HG03521 (cell line): ENCODE measurements around the gene TMEM178A.
A peak's percentile ranks its signal among the peaks of the same experiment; 100 is the strongest.

Experiments
- ATAC-seq: cut with Tn5 transposase; IDR thresholded peaks from one replicate; pipeline ENCODE4 v1.9.1; 2021; ENCODE audit warnings: mild to moderate bottlenecking, moderate library complexity; ENCODE audit not compliant: unreplicated experiment

The TMEM178A gene

DNA sequence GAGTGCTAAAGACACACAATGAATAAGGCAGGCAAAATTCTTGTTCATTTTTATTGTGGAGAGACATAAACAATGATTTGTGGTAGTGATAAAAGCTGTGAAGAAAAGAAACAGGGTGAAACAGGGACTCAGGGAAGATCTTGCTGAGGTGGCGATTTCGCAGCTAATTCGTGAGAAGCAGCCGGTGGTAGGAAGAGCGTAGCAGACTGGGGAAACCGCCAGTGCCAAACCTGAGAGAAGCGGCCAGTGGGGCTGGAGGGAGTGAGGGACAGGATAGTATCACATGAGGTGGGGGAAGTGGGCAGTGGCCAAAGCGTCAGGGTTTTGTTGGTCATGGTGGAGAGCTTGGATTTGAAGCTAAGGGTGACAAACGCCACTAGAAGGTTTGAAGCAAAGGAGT lies 42.3 kb downstream of the TMEM178A start:
- no peak for ATAC-seq

GRCh38 chr2:39710807-39711206 lies 45.1 kb downstream of the TMEM178A start:
- ATAC-seq = no peak

DNA sequence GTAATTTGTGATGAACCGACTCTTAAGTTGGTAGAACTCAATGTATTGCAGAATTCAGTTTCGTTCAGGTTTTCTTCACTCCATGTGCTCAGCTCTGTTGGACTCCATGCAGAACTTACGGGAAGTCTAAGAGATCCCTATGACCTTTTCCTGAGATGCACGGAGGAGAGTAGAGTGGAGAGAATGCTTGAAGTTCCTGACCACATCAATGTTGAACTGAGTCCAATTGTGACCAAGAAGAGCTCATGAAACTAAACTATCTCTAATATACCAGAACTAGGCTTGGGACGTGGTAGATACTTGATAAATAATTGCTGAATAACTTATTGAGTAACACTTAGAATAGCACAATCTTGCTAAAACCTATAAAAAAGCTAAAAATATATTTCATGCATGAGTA lies 47.2 kb downstream of the TMEM178A start:
- no peak for ATAC-seq

DNA sequence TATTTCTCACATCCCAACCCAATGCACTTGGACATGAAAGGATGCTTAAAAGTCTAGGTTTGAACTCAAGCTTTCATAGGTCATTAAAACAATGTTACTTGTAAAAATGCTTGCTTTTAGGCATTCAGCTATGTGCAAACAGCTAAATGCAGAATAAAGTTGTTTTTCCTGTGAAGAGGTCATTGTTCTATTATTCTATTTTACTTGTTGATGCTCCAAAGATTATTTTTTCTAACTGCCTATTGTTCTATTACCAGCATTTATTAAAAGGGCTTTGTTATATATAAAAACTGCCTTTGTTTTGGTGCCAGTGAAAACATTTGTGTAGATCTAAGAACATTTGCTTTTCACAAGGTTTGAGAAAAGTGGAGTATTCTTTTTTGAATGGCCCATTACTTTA lies 49.4 kb downstream of the TMEM178A start:
- ATAC-seq = no peak

GRCh38 chr2:39715822-39716221 lies 50.1 kb downstream of the TMEM178A start:
- ATAC-seq = no peak

DNA sequence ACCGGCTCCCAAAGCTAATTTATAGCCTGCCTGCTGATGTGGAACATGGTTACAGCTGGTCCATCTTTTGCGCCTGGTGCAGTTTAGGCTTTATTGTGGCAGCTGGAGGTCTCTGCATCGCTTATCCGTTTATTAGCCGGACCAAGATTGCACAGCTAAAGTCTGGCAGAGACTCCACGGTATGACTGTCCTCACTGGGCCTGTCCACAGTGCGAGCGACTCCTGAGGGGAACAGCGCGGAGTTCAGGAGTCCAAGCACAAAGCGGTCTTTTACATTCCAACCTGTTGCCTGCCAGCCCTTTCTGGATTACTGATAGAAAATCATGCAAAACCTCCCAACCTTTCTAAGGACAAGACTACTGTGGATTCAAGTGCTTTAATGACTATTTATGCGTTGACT lies 51.4 kb downstream of the TMEM178A start:
- no peak for ATAC-seq

- ATAC-seq = no peak
Measured at GRCh38 chr2:39718483-39718882, 52.8 kb downstream of the TMEM178A start.

GRCh38 chr2:39719317-39719716 lies 53.6 kb downstream of the TMEM178A start:
- ATAC-seq = no peak

DNA sequence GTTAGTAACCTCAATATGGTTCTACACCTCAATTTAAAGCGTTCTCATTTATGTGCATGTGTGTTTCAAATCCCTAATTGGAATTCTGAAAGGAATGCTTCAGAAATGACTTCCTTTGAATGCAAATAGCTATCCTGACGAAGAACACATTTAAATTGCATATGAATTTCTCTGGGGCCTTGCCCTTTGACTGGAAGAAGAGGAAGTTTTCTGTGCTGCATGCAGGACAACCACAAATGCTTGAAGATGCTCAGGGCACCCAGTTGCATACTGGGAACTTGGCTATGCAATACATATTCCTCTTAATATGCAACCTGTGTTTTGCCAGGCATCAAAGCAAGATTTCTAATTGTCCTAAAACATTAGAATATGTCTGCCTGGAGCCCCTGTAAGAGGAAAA lies 55.3 kb downstream of the TMEM178A start:
- no peak for ATAC-seq

DNA sequence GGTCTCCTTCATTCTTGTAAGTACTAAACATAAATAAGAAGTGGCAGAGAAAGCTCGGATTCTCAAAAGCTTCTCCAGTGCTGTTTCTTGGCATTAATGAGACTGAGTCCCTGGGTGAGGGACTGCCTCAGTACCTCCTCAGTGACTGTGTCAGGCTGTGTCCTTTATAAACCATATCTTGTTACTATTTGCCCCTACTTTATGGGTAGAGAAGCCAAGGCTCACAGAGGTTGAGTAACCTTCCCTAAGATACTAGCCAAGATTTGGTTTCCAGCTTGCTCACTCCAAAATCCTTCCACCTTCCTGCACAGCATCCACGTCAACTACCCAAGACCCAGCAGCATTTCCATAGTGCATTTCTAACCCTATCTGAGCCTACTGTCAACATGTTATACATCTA lies 57.8 kb downstream of the TMEM178A start:
- no peak for ATAC-seq

- ATAC-seq = no peak
Measured at GRCh38 chr2:39723946-39724827, 58.5 kb downstream of the TMEM178A start.

GRCh38 chr2:39724828-39725144 lies 59.1 kb downstream of the TMEM178A start:
- ATAC-seq = no peak

DNA sequence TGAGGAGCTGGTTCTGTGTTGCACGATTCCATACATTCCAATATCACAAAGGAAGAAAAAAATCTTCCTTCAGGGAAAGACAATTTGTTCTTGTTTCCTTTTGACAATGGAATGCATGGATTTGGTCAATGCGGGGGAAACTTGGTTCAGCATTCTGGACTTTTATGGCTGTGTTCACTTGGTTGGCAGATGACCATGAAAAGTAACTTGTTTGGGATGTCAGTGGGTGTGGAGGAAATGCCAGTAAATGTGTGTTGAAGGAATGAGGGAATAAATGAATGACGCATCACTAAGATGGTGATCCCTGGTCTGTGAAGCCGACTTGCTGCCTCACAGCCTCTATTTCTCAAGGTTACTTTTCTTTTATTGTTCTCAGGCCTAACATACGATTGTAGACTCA lies 59.7 kb downstream of the TMEM178A start:
- no peak for ATAC-seq

- ATAC-seq = peak; percentile 47
Measured at GRCh38 chr2:39728085-39728484, 62.4 kb downstream of the TMEM178A start.

DNA sequence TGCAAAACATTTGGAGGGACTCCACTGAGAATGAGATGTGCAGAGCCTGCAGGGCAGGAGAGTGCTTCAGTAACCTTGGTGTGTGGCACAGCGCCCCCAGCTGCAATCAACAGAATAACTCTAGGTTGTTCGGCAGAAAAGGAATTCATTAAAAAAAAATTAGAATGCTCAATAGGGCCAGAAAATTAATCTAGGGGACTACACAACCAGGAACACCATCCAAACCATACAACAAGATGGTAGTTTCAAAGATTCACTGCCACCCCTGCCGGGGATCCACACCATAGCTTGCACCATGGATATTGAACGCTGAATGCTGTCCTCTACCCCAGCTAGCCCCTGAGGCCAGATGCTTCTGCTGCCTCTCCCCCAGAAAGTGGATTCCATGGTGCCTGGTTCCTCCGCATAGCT lies 63.2 kb downstream of the TMEM178A start:
- peak; percentile 60 for ATAC-seq

- no peak for ATAC-seq
Measured at GRCh38 chr2:39730276-39730675, 64.6 kb downstream of the TMEM178A start.

DNA sequence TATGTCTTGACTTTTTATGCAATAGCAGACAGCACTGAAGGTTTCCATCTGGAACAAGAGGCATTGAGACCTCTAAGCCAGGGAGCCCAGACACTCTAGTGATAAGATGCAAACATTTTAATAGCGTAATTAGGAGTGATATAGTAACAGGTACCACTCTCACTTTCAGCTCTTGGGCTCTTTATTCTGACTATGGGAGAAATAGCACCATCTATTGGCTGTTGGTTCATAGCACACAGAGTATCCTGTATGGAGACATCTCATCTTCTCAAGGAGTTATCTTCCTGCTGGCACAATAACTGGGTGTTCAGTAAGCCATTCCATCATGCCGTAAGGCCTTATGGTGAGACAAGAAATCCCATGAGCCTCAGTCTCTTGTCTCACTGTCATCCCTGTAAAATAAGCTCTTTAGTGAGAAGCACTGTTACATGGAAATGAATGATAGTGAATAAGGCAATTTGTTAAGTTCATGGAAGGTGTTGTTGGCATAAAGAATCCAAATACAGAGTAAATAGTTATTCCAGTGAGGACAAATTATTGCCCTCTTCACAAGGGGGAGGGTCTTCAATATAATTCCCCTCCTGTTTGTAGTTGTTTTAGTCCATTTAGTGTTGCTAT lies 65.1 kb downstream of the TMEM178A start:
- ATAC-seq = peak; percentile 39

DNA sequence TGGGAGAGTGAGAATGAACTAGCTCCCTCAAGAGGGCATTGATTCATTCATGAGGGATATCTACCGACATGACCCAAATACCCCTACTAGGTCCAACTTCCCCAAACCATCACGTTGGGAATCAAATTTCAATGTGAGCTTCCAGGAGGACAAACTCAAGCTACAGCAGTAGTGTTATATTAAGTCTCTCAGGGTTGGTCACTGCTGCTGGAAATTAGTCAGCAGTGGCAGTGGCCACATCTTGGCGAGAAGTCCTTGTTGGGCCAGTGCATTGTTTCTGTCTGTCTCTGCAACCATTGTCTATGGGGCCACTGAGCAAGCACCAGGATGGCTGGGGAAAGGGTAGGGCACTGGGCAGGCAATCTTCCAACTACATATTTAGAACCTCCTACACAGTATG lies 65.8 kb downstream of the TMEM178A start:
- ATAC-seq = no peak

DNA sequence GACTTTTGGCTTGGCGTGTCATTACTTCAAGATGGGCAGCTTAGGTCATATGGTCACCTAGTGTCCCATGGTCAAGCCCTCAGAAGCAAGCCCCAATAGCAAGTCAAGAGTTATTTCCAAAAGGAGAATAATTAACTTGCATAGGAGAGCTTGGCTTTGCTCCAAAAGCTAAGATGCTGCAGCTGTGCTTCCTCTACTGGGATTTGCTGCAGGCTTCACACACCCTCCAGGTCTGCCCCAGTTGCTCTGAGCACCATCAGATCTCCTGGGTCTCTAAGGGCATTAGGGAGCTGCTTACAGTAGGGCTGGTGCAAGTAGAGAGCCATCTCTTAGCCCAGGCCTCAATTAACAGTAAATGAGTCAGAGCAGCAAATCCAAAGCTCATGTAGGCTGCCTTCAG lies 66.8 kb downstream of the TMEM178A start:
- ATAC-seq = no peak

DNA sequence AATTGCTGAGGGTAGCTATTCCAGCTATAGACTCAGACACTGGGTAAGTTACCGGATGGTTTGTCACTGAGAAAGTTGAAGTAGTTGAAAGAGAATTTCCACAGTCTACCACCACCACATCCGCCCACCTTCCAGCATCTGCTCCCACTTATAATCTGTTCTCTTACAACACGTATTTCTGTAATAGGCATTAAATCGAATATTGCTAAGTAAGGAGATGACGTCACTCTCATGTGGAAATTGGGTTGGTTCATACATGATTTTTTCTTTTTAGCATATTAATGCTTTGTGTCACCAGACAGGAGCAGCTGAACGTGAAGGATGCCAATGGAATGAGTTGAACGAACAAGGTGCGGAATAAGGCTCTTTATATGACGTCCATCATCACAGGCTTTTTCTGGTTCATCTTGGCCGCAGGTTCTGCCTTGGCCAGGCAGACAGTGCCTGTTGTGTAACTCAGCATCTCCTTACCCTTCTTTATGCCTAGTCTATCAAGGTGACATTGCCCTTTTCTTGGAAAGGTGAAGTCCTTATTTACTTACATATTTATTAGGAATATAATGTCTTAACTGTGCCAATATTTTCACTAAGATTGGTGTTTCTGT lies 67.5 kb downstream of the TMEM178A start:
- no peak for ATAC-seq

- no peak for ATAC-seq
Measured at GRCh38 chr2:39734445-39734844, 68.7 kb downstream of the TMEM178A start.

DNA sequence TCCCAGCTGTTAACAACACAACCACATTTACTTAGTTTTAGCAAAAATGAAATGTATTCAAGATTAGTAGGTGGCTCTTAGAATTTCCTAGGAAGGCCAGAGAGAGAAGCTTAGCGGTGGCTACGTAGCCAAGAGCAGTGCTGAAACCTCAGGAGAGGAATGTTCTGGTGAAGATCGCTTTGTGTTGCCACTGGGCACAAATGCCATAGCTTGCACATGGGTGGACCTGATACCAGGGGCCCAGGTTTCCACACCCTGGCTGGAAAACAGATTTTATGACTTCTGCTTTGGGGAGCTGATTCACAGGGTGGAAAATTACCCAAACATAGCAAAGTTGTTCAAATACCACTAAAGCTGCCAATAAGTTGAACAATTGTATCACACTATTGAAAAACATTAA lies 69.9 kb downstream of the TMEM178A start:
- no peak for ATAC-seq
